ENCODE measurements around the gene PRRC2C. TPM values are rescaled to one million over a fixed set of nuclear protein-coding genes. Genes with fewer than 3 reads are reported as not detected.
"Not testable (repeated sequence)": the region's sequence is repeated elsewhere in the genome, so short reads cannot be mapped to it uniquely, and the experiment has no call there.

PRRC2C gene
- total RNA-seq, 1 donor from 2014 or later, result 134 TPM

- no peak for DNase-seq (ENCODE audit: low spot score)
Observed at GRCh38 chr1:171500304-171500703, 15.0 kb downstream of the PRRC2C start.

DNA sequence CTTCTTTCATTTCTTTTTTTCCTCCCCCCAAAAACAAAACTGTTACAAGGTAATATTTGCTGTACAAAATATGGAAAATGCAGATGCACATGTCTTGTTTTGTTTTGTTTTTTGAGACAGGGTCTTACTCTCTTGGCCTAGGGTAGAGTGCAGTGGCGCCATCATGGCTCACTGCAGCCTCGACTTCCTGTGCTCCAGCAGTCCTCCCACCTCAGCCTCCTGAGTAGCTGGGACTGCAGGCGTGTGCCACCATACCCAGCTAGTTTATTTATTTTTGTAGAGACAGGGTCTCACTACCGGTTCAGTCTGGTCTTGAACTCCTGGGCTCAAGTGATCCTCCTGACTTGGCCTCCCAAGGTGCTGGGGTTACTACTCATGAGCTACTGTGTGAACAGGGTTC is 15.5 kb downstream of the PRRC2C start:
- no peak for DNase-seq (ENCODE audit: low spot score)

DNA sequence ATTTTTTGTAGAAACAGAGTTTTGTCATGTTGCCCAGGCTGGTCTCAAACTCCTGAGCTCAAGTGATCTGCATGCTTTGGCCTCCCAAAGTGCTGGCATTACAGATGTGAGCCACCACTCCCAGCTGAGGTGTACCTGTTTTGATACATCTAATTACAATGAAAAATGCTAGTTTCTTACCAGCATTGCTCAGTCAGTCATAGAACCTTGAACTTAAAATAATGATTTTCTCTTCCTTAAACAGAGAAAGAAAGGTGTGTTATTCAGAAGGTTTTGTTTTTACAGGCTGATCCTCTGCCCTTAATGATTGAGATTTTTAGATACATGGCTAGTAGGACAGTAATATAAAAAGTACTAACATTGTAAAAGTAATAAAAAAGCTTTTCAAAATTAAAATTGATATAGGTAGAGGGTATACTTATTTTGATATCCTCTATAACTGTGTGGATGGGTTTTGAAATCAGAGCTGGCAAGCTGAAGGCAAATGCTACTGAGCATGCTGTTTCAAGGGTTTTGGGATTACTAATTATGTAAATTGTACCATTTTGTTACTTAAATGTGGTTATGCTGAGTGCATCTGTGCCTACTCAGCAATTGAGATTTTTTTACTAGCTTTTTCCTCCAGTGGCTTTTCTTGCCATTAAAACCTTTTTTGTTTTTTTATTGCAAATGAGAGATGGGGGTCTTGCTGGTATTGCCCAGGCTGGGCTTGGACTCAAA is 16.1 kb downstream of the PRRC2C start:
- no peak for DNase-seq (ENCODE audit: low spot score)

DNA sequence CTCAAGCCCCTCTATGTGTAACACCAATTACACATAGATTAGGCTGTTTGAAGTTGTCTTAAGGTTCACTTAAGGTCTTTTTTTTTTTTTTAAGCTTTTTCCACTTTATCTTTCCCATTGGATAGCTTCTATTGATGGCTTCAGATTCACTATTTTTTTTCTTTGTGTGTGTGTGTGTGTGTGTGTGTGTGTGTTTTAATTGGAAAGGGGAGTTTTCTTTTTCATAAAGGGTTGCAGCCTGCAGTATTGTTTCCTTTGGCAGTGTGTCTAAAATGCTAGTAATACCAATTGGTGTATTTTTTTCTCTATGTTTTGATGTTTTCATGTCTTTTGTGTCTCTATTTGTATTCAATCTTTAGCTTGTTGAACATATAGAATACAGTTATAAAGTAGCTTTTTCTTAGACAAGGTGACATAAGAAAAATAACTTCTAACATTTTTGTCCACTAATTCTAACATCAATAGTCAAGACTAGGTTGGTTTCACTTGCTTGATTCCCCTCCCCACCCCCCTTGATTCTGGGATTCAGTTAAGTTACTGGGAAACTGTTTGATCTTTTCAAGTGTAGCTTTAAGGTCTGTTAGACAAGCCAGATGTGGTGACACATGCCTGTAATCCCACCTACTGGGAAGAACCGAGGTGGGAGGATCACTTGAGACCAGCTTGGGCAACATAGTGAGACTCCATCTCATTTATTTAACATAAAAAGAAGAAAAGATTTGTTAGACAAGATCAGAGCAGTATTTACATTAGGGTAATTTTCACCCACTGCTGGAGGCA is 21.4 kb downstream of the PRRC2C start:
- DNase-seq (ENCODE audit: low spot score), result no peak

DNA sequence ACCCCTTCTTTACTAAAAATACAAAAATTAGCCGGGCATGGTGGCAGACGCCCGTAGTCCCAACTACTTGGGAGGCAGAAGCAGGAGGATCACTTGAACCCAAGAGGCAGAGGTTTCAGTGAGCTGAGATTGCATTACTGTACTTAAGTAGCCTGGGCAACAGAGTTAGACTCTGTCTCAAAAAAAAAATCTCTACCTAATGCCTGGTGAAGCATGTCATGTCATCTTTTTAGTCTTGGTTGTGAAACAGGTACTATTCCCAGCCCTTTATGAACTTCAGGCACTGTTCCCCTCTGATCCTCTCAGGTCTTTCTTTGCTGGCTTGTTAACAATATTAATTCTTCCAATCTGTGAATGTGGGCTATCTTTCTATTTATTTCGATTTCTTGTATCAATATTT is 22.1 kb downstream of the PRRC2C start:
- DNase-seq (ENCODE audit: low spot score), result no peak

DNA sequence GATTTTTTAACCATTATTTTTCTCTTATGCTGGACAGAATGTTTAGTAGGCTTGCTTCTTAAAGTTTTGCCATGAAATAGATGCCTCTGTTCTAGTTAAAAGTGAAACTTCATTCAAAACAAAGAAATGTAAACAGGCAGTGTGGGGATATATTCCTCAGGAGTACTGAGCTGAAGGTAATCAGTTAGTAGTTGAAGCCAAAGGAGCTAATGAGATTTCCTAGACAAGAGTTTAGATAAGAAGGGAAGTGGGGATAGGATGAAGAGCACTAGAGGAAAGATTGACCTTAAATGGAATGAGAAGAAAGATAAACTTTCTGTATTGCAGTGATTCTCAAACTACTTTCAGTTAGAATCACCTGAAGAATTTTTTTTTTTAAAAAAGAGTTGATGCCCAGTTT is 23.9 kb downstream of the PRRC2C start:
- DNase-seq (ENCODE audit: low spot score), result no peak

GRCh38 chr1:171513743-171514142 is 28.4 kb downstream of the PRRC2C start:
- no peak for DNase-seq (ENCODE audit: low spot score)

- DNase-seq (ENCODE audit: low spot score), result no peak
Observed at GRCh38 chr1:171515299-171515698, 30.0 kb downstream of the PRRC2C start.

DNA sequence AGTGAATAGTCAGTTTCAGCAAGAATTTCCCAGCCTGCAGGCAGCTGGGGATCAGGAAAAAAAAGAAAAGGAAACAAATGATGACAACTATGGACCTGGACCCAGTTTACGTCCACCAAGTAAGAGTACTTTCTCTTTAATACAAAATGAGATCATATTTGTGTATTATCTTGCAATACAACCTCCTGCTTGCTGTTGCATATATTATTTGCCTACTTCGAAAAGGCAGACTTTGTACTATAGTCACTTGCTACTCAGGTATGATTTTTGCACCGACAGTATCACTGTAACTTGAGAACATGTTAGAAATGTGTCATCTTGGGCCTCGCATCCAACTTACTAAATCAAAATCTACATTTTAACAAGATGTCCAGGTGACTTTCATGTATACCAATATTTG is 30.4 kb downstream of the PRRC2C start:
- DNase-seq (ENCODE audit: low spot score), result no peak

DNA sequence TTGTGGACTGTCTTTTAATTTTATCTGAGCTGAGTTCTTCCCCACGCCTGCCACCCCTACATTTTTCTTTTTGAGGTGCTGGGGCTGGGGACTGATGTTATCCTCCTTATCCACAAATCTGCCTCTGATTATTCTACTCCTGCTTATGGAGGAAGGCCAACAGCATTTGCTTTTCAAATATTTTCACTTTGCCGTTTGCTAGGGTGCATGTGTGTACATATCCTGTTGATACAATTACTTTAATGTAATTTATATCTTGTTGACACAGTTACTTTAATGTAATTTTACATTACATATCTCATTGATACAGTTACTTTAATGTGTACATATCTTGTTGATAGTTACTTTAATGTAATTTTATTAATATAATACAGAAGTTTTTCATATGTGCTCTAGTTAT is 36.2 kb downstream of the PRRC2C start:
- no peak for DNase-seq (ENCODE audit: low spot score)

- no peak for DNase-seq (ENCODE audit: low spot score)
Observed at GRCh38 chr1:171530676-171531075, 45.3 kb downstream of the PRRC2C start.

DNA sequence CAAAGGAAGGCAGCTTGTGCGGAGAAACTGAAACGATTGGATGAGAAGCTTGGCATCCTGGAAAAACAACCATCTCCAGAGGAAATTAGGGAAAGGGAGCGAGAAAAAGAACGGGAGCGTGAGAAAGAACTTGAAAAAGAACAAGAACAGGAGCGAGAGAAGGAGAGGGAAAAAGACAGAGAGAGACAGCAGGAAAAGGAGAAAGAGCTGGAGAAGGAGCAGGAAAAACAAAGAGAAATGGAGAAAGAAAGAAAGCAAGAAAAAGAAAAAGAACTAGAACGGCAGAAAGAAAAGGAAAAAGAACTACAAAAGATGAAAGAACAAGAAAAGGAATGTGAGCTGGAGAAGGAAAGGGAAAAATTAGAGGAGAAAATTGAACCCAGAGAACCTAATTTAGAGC is 47.2 kb downstream of the PRRC2C start:
- DNase-seq (ENCODE audit: low spot score), result no peak

DNA sequence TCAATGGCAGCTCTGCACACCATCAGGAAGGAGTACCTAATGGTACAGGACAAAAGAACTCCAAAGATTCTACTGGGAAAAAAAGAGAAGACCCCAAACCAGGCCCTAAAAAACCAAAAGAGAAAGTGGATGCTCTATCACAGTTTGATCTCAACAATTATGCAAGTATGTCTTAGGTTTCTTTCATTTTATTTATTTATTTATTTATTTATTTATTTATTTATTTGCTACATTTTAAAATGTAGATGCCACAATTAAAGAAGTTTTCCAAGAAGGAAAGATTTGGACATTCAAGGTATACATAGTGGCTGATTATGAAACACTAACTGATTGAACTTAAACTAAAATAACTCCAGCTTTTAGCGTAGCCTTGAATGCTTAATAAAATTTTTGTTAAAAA is 60.2 kb downstream of the PRRC2C start:
- no peak for DNase-seq (ENCODE audit: low spot score)

DNA sequence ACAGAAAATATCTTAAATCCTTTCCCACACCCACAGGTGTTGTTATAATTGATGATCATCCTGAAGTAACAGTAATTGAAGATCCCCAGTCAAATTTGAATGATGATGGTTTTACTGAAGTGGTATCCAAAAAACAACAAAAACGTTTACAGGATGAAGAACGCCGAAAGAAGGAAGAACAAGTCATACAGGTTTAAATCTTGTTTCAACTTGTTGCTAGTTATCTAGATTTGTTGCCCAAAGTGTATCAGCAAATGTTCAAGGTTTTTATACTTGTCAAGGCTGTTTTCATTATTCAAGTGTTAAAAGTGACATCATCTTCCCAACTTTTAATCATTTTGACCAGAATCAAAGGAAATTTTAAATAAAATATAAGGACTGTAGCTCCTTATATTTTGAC is 64.7 kb downstream of the PRRC2C start:
- DNase-seq (ENCODE audit: low spot score), result no peak

GRCh38 chr1:171550598-171551100 is 65.3 kb downstream of the PRRC2C start:
- not testable (repeated sequence) for DNase-seq (ENCODE audit: low spot score)

GRCh38 chr1:171553960-171554359 is 68.6 kb downstream of the PRRC2C start:
- DNase-seq (ENCODE audit: low spot score), result not testable (repeated sequence)

DNA sequence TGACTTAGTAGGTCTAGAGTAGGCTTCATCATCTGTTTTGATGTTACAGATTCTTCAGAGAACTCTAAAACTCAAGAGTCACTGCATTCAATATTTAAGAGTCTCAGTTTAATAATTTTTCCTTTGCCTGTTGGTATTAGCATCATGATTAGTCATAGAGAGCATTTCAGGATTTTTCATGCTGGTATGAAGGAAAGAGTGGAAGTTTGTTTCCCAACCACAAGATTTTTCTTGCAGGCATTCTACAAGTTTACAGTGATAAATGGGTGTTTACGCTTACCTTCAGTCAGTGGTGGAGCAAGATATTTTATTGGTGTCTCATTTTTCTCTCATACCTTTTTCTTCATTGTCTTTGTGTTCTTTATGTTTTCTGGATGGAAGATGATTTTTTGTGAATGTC is 78.3 kb downstream of the PRRC2C start:
- no peak for DNase-seq (ENCODE audit: low spot score)

- DNase-seq (ENCODE audit: low spot score), result no peak
Observed at GRCh38 chr1:171566467-171566866, 81.1 kb downstream of the PRRC2C start.

- no peak for DNase-seq (ENCODE audit: low spot score)
Observed at GRCh38 chr1:171570295-171570694, 85.0 kb downstream of the PRRC2C start.

DNA sequence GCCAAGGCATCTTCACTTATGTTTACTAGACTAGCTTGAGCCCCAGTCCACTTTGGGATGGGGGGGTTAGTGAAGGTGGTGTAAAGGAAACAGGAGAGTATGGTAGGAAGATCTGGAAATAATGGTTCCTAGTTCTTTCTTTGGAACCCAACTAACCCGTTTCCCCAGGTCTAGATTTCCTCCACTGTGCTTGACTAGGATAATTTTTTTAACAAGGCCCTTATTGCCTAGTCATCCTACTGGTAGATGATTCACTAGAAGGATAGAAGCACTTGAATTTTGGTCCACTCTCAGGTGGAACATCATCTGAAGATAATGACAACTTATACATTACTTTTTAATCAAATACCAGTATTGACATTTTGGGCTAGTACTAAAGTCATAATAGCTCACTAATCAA is 90.8 kb downstream of the PRRC2C start:
- no peak for DNase-seq (ENCODE audit: low spot score)

DNA sequence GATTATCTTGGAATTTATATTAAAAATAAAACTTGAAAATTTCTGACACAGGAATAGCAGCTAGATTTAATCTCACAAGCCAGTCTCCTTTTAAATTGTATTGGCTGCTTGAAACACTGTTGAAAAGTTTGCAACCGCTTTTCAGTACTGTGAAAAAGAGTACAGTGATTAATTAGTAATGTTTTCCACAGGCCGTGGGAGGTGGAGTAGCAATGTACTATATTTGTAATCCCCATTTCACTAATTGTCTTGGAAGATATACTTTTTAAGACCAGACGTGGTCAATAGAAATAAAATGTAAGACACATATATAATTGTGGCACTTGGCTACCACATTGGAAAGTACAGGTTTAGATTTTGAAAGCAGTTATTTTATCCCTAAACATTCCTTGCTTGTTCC is 95.9 kb downstream of the PRRC2C start:
- DNase-seq (ENCODE audit: low spot score), result no peak

GRCh38 chr1:171581766-171582165 is 96.4 kb downstream of the PRRC2C start:
- DNase-seq (ENCODE audit: low spot score), result no peak

- no peak for DNase-seq (ENCODE audit: low spot score)
Observed at GRCh38 chr1:171582589-171582988, 97.3 kb downstream of the PRRC2C start.

Data from mucosa of gallbladder (tissue), 1 donor.